Kidney glomerular epithelial cell (primary cell): ENCODE measurements around the gene GMPPA.

Experiments used
- DNase-seq: peaks from one replicate; lab custom pipeline; 2025; lab: John Stamatoyannopoulos, UW

GMPPA gene

DNA sequence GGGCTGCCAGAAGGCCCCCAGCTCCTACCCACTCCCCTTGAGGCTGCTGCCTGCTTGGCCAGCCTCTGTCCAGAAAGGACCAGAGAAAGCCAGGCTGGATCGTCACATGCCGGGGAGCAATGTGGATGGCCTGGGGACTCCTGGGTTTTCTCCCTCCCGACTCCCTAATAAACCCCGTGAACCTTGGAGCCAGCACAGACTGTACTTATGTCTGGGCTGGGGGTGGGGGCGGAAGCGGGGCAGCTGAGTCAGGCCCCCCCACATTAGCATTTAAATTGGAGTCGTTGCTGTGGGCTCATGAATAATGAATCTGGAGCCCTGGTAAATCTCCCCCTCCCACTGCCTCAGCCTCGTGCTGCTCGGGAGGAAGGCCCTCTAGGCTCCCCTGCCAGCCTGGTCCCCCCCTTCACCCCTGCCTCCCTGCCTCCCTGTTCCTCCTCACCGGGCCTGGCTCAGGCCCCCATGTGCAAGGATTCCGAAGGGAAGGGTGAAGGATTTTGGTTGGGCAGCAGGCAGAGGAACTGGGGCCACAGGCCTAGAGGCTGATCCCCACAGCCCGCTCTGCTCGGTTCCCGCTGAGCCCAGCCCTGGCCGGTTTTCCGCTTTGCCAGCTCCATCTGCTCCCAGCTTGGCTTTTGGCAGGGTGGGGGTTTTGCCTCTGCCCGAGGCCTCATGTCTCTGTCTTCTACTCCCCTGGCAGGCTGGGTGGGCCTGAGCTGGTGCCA, 8.3 kb downstream of the GMPPA start:
- no peak for DNase-seq

DNA sequence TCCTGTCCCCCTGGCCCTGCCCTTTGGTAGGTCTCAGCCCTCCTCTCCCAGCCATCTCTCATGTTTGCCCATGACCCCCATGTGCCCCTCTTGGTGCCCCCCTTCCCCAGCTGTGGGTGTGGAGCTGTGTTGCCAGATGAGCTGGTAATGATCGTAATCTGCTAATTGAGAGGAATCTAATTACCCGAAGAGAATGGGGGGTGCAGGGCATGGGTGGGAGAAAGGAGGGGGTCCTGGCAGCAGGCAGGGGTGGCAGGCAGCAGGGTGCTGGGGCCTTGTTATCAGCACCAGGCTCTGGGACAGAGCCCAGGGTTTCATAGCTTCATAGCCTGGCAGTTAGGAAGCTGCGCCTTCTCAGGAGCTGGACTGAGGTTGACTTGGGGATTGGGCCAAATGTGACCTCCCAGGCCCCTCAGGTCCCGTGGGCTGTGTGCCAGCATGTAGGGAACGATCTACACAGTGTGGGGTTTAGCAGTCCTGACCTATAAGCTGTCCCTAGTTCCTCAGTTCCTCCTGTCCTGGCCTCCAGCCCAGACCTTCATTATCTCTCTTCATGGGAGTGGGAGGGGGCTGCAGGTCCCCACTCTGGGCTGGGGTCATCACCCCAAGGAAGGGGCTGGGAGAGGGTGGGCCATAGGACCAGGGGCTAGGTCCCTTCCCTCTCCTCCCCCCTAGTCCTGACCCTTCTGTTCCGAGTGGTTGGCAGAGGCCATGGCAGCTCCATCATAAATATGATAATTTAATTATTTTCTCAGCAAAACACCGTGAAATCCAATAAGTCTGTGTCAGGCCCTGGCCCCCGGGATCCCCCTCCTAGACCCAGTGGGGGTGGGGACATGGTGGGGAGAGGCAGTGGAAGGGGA, 9.1 kb downstream of the GMPPA start:
- no peak for DNase-seq

GRCh38 chr2:219508444-219508734, 9.7 kb downstream of the GMPPA start:
- no peak for DNase-seq

DNA sequence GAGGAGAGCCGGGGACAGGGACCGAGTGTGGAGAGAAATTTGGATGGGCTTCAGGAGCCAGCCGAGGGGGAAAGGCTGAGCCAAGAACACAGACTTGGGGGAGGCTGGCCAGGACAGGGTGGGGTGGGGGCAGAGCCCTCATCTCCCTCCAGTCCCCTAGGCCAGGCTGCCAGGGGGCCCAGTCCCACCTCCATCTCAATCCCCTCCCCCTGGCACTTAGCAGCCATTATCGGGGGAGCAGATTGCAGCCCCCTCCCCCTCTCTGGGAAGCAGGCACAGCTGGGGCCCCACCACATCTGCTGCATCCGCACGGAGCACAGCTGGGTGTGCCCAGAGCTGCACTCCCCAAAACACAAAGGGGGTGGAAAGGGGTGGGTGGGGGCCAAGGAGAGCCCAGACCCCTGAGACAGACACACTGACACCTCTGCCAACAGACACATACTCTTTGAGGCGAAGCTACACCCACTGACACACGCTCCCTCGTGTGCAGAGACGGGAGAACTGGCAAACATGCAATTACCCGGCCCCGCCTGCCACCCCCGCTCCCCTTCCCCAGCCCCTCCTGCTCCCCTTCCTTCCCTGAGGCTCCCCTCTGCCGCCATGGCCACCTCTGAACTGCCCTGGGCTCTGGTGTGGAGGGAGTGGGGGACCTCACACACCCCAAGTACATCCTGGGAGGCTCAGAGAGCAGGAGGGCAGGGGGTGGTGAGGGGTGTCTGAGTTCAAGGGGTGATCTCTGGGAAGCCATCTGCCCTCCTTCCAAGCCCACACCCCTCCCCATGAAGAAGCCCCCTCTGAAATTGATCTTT, 10.5 kb downstream of the GMPPA start:
- DNase-seq = no peak

- peak; percentile 12 for DNase-seq
These were observed 11.3 kb downstream of the GMPPA start for GRCh38 chr2:219509780-219510511.

DNA sequence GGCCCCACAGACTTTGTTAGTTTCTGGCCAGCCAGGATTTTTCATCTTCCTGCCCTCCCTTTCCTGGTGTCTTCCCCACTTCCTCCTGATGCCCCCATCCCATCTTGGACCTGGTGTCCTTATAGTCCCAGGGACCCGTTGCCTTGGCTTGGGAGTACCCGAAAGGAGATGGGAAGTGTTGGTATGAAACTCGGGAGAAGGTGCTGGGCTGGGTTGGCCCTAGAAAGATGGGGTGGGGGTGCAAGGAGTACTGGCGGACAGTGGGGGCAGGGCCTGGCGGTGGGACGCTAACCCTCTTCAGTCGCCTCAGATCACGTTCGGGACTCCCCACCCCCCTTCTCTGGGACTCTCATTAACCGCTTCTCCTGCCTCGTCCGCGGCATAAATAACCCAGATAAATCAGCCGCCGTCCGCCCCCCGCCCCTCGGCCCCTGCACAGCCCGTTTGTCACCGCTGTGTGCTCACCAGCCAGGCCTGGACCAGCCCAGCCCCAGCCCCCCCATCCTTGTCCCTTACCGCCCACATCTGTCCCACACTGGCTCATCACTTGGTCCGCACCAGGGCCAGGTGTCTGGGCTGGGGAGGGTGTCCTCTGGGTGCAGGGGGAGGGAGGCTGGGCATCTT, 11.9 kb downstream of the GMPPA start:
- no peak for DNase-seq

DNA sequence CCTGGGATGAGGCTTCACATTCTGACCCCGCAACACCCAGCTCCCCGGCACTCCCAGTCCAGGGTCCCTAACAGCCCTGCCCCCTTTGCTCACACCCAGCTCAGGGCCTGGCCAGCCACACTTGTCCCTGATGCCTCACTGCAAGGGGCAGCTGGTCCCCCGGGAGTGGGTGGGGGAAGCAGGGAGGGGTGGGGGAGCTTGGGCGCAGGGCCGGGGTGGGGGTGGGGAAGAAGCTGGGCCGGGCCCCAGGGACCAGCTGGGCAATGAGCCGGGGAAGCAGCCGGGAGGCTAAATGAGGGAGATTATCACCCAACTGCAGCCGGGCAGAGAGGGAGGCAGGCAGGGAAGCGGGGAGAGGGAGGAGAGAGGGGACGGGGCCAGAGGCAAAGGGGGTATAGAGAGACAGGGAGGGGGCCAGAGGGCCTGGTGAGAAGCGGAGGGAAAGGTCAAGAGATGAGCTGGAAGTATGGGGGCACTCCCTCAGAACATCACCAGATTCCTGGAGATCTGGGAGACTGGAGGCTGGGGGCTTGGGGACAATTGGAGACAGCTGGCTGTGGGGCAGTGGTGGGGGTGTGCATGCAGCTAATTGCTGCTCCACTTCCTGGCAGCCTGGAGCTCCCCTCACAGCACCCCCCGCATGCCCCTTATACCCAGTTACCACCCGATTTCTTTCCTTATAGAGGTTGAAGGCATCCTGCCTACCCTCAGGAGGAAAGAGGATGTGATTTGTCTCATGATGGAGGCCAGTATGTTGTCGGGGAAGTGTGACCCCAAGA, 13.0 kb downstream of the GMPPA start:
- DNase-seq = no peak

- no peak for DNase-seq
These were observed 14.0 kb downstream of the GMPPA start for GRCh38 chr2:219512524-219513216.

DNA sequence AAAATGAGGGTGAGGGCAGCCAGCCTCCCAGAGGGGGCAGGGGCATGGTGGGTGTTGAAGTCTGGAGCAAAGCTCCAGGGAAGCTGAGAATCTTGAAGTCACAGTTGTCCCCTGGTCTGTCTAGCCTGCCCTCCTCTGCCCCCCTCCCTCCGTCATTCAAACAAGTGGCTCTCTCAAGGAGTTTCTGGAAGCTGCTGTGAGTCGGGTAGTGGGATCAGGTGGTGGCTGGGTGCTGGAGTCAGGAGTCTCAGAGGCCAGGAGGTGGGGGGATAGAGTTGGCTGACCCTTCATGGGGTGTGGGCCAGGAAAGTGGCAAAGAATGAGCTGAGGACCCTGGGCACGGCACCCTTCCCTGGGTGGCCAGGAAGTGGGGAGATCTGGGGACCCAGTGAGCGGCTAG, 15.1 kb downstream of the GMPPA start:
- DNase-seq = no peak

DNA sequence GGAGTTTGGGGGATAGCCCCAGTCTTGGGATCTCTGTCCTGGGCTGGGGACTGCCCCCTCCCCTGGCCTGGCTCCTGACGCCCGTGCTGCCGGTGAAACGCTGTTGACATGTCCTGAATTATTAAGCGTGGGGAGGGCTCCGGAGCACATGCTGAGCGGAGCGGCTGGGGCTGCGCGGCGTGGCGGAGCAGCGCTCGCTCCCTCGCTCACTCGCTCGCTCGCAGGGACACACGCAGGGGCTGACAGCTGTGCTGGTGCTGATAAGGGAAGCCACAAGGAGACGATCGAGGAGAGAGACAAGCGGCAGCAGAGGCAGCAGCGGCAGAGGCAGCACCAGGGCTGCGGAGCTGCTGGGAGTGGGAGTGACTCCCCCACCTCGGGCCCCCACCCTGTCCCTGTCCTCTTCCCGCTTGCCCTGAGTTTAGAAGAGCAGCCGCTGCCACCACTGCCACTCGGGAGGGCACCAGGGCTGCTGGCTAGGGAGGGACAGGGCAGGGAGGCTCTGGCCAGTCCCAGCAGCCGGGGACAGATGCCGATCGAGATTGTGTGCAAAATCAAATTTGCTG, 15.6 kb downstream of the GMPPA start, which contains the start of gene ASIC4:
Gene ASIC4 (plus strand): TSS at position 287 of the 566 bp plus-strand sequence. CDS start 243 bp downstream, at position 530.
- no peak for DNase-seq

GRCh38 chr2:219514836-219515235, 16.1 kb downstream of the GMPPA start:
- DNase-seq = no peak

GRCh38 chr2:219515874-219516629, 17.4 kb downstream of the GMPPA start:
- no peak for DNase-seq

DNA sequence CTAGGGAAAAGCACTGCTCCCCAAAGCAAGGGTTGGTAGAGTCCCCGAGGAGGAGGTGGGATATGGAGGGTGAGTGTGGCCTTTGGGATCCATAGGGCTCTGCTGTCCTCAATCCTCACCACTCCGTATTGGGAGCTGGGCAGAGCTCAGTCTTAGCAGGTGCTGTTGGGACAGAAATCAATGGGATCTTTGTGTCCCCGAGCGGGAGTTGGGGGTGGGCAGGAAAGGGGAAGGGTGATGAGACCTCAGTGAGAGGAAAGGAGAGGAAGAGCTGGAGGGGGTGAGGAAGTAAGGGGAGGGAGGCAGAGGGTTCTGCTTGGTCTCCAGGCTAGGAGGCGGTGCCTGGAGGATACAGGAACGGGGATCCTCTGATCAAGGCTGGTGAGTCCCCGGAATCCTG, 18.2 kb downstream of the GMPPA start:
- no peak for DNase-seq

GRCh38 chr2:219517954-219518778, 19.5 kb downstream of the GMPPA start:
- DNase-seq = no peak

GRCh38 chr2:219519526-219519916, 20.8 kb downstream of the GMPPA start:
- no peak for DNase-seq

GRCh38 chr2:219520079-219520478, 21.4 kb downstream of the GMPPA start:
- DNase-seq = no peak

GRCh38 chr2:219521066-219521880, 22.6 kb downstream of the GMPPA start:
- peak; percentile 32 for DNase-seq
